GM21529 (cell line): Measurements from ENCODE around the gene LGSN.
"Not testable (repeated sequence)": the region's sequence is repeated elsewhere in the genome, so short reads cannot be mapped to it uniquely, and the experiment has no call there.

Experiments used
- ATAC-seq: cut with Tn5 transposase; IDR thresholded peaks from one replicate; pipeline ENCODE4 v1.9.1; 2021; ENCODE audit not compliant: unreplicated experiment

LGSN gene

GRCh38 chr6:63319939-63320338 lies at the start of gene LGSN:
LGSN (minus strand) TSS chr6:63319983; CDS start chr6:63319943, 40 bp downstream.
- no peak for ATAC-seq

- ATAC-seq: no peak
These were observed 48.6 kb upstream of the LGSN start for GRCh38 chr6:63368347-63368746.

GRCh38 chr6:63362500-63363120 lies 42.8 kb upstream of the LGSN start:
- ATAC-seq: not testable (repeated sequence)

GRCh38 chr6:63357384-63357783 lies 37.6 kb upstream of the LGSN start:
- not testable (repeated sequence) for ATAC-seq

- no peak for ATAC-seq
These were observed 35.8 kb upstream of the LGSN start for GRCh38 chr6:63355632-63356031.

- no peak for ATAC-seq
These were observed 33.5 kb upstream of the LGSN start for GRCh38 chr6:63353286-63353630.

- peak; percentile 94 for ATAC-seq
These were observed 32.9 kb upstream of the LGSN start for GRCh38 chr6:63352544-63353285.

GRCh38 chr6:63352069-63352543 lies 32.3 kb upstream of the LGSN start:
- ATAC-seq: peak; percentile 38

GRCh38 chr6:63349401-63349800 lies 29.6 kb upstream of the LGSN start:
- no peak for ATAC-seq

- ATAC-seq: no peak
These were observed 29.1 kb upstream of the LGSN start for GRCh38 chr6:63348836-63349235.

- ATAC-seq: no peak
These were observed 27.8 kb upstream of the LGSN start for GRCh38 chr6:63347599-63347998.

GRCh38 chr6:63346217-63346835 lies 26.5 kb upstream of the LGSN start:
- ATAC-seq: no peak

- no peak for ATAC-seq
These were observed 20.6 kb upstream of the LGSN start for GRCh38 chr6:63340351-63340750.

GRCh38 chr6:63334652-63335051 lies 14.9 kb upstream of the LGSN start:
- not testable (repeated sequence) for ATAC-seq

GRCh38 chr6:63333440-63333839 lies 13.7 kb upstream of the LGSN start:
- ATAC-seq: no peak

- ATAC-seq: not testable (repeated sequence)
These were observed 6.8 kb upstream of the LGSN start for GRCh38 chr6:63326630-63327029.

GRCh38 chr6:63322981-63323380 lies 3.2 kb upstream of the LGSN start:
- ATAC-seq: no peak

GRCh38 chr6:63321821-63322220 lies 2.0 kb upstream of the LGSN start:
- ATAC-seq: no peak

GRCh38 chr6:63317641-63318040 lies 2.1 kb downstream of the LGSN start:
- ATAC-seq: no peak

GRCh38 chr6:63316113-63316512 lies 3.7 kb downstream of the LGSN start:
- ATAC-seq: no peak

GRCh38 chr6:63313111-63313510 lies 6.7 kb downstream of the LGSN start:
- no peak for ATAC-seq

- peak; percentile 98 for ATAC-seq
These were observed 12.1 kb downstream of the LGSN start for GRCh38 chr6:63307581-63308246.
